ENCODE measurements around the gene THPO.
"Not testable (repeated sequence)": the region's sequence is repeated elsewhere in the genome, so short reads cannot be mapped to it uniquely, and the experiment has no call there.

The THPO gene

GRCh38 chr3:184344579-184345316, 33.3 kb downstream of the THPO start:
- H3K9me3 ChIP-seq (ENCODE audit: control insufficient read depth, low read depth, low read length), result no peaks in the 10 kb centered on the region
- H3K4me1 ChIP-seq (ENCODE audit: control insufficient read depth, low read depth, low read length), result peaks cover 4% of the 10 kb centered on the region
- H3K36me3 ChIP-seq (ENCODE audit: control insufficient read depth, low read depth, low read length), result peaks cover 7% of the 10 kb centered on the region
- H3K27me3 ChIP-seq (ENCODE audit: control insufficient read depth, insufficient read depth, low read length), result no peaks in the 10 kb centered on the region
- H3K27ac ChIP-seq (ENCODE audit: low read length), result no peak overlapping the region
- H3K9ac ChIP-seq (ENCODE audit: low read length), result no peak overlapping the region
- H3K4me3 ChIP-seq (ENCODE audit: low read length), result no peak overlapping the region

- Histone ChIP-seq H3K4me3 (ENCODE audit: low read length) (no peak overlapping the region), H3K4me1 (ENCODE audit: control insufficient read depth, low read depth, low read length) (peaks cover 9% of the 10 kb centered on the region), H3K36me3 (ENCODE audit: control insufficient read depth, low read depth, low read length) (peaks cover 7% of the 10 kb centered on the region), H3K9me3 (ENCODE audit: control insufficient read depth, low read depth, low read length) (no peaks in the 10 kb centered on the region), H3K9ac (ENCODE audit: low read length) (no peak overlapping the region), H3K27ac (ENCODE audit: low read length) (no peak overlapping the region), H3K27me3 (ENCODE audit: control insufficient read depth, insufficient read depth, low read length) (no peaks in the 10 kb centered on the region)
Measured at GRCh38 chr3:184343200-184343876, 34.7 kb downstream of the THPO start.

- no peak overlapping the region for H3K27ac ChIP-seq (ENCODE audit: low read length)
- no peaks in the 10 kb centered on the region for H3K27me3 ChIP-seq (ENCODE audit: control insufficient read depth, insufficient read depth, low read length)
- H3K4me3 ChIP-seq (ENCODE audit: low read length), result no peak overlapping the region
- H3K9me3 ChIP-seq (ENCODE audit: control insufficient read depth, low read depth, low read length), result no peaks in the 10 kb centered on the region
- peaks cover 7% of the 10 kb centered on the region for H3K36me3 ChIP-seq (ENCODE audit: control insufficient read depth, low read depth, low read length)
- H3K9ac ChIP-seq (ENCODE audit: low read length), result no peak overlapping the region
- H3K4me1 ChIP-seq (ENCODE audit: control insufficient read depth, low read depth, low read length), result peaks cover 16% of the 10 kb centered on the region
Measured at GRCh38 chr3:184341925-184342324, 36.1 kb downstream of the THPO start.

GRCh38 chr3:184339451-184340135, 38.4 kb downstream of the THPO start:
- H3K4me3 ChIP-seq (ENCODE audit: low read length); H3K27ac ChIP-seq (ENCODE audit: low read length); H3K27me3 ChIP-seq (ENCODE audit: control insufficient read depth, insufficient read depth, low read length); H3K36me3 ChIP-seq (ENCODE audit: control insufficient read depth, low read depth, low read length); H3K9me3 ChIP-seq (ENCODE audit: control insufficient read depth, low read depth, low read length); H3K9ac ChIP-seq (ENCODE audit: low read length): not testable (repeated sequence)
- peaks cover 21% of the 10 kb centered on the region for H3K4me1 ChIP-seq (ENCODE audit: control insufficient read depth, low read depth, low read length)

GRCh38 chr3:184339001-184339400, 39.0 kb downstream of the THPO start:
- no peak overlapping the region for H3K9ac ChIP-seq (ENCODE audit: low read length)
- peak overlapping the region; percentile 45 for H3K4me3 ChIP-seq (ENCODE audit: low read length)
- H3K4me1 ChIP-seq (ENCODE audit: control insufficient read depth, low read depth, low read length), result peaks cover 21% of the 10 kb centered on the region
- H3K36me3 ChIP-seq (ENCODE audit: control insufficient read depth, low read depth, low read length), result peaks cover 15% of the 10 kb centered on the region
- no peak overlapping the region for H3K27ac ChIP-seq (ENCODE audit: low read length)
- no peaks in the 10 kb centered on the region for H3K9me3 ChIP-seq (ENCODE audit: control insufficient read depth, low read depth, low read length)
- no peaks in the 10 kb centered on the region for H3K27me3 ChIP-seq (ENCODE audit: control insufficient read depth, insufficient read depth, low read length)

- Histone ChIP-seq H3K9ac (ENCODE audit: low read length) (peak overlapping the region; percentile 52), H3K4me1 (ENCODE audit: control insufficient read depth, low read depth, low read length) (peaks cover 21% of the 10 kb centered on the region), H3K36me3 (ENCODE audit: control insufficient read depth, low read depth, low read length) (peaks cover 20% of the 10 kb centered on the region), H3K4me3 (ENCODE audit: low read length) (peak overlapping the region; percentile 45), H3K27ac (ENCODE audit: low read length) (no peak overlapping the region), H3K27me3 (ENCODE audit: control insufficient read depth, insufficient read depth, low read length) (no peaks in the 10 kb centered on the region), H3K9me3 (ENCODE audit: control insufficient read depth, low read depth, low read length) (no peaks in the 10 kb centered on the region)
Measured at GRCh38 chr3:184338511-184338945, 39.5 kb downstream of the THPO start.

GRCh38 chr3:184337981-184338380, 40.0 kb downstream of the THPO start:
- no peaks in the 10 kb centered on the region for H3K27me3 ChIP-seq (ENCODE audit: control insufficient read depth, insufficient read depth, low read length)
- H3K4me1 ChIP-seq (ENCODE audit: control insufficient read depth, low read depth, low read length), result peaks cover 21% of the 10 kb centered on the region
- peak overlapping the region; percentile 45 for H3K4me3 ChIP-seq (ENCODE audit: low read length)
- peak overlapping the region; percentile 52 for H3K9ac ChIP-seq (ENCODE audit: low read length)
- H3K36me3 ChIP-seq (ENCODE audit: control insufficient read depth, low read depth, low read length), result peaks cover 25% of the 10 kb centered on the region
- H3K27ac ChIP-seq (ENCODE audit: low read length), result no peak overlapping the region
- no peaks in the 10 kb centered on the region for H3K9me3 ChIP-seq (ENCODE audit: control insufficient read depth, low read depth, low read length)

GRCh38 chr3:184337399-184337714, 40.6 kb downstream of the THPO start, which contains the start of gene FAM131A:
Gene FAM131A (plus strand): TSS chr3:184337600. CDS start chr3:184337631, 31 bp downstream.
- Histone ChIP-seq H3K36me3 (ENCODE audit: control insufficient read depth, low read depth, low read length) (peaks cover 25% of the 10 kb centered on the region), H3K9ac (ENCODE audit: low read length) (peak within 1 kb of the TSS; percentile 72), H3K9me3 (ENCODE audit: control insufficient read depth, low read depth, low read length) (no peaks in the 10 kb centered on the region), H3K27me3 (ENCODE audit: control insufficient read depth, insufficient read depth, low read length) (no peaks in the 10 kb centered on the region), H3K4me1 (ENCODE audit: control insufficient read depth, low read depth, low read length) (peaks cover 21% of the 10 kb centered on the region), H3K4me3 (ENCODE audit: low read length) (peak within 1 kb of the TSS; percentile 79), H3K27ac (ENCODE audit: low read length) (no peak within 1 kb of the TSS)

DNA sequence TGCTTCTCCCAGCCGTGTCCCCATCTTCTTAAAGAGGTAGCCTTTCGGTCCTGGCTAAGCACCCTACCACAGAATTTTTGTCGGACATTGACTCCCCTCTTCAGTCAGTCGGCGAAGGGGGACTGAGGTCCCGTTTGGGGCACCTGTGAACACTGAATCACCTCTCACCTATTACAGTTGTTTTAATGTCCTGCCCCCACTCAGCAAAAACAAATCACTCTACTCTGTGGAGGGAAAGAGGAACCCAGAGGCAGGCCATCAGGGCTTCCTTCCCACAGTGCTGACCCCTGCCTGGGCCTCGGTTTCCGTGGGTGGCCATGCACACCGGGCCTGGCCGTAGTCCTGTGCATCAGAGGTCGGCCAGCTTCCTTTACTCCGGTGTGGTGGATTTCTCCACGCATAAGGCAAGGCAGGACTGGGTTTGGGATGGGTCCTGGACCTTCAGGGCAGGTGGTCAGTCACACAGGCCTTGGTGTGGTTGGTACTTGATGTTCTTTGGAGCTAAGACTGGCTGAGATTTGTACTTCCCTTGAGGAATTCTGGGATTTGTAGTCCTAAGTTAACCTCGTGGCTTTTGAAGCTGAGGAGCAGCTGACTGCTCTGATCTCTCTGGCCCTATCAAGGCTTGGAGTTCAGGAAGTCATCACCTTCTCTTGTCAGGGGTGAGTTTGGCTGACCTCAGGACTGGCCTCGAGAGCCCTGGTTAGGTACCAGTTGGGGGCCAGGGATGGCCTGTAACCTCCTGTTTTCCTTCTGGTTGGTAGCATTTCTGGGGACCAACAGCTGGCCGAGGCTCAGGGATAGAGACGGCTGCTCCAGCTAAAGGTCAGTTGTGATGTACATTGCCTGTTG, 41.2 kb downstream of the THPO start:
- no peaks in the 10 kb centered on the region for H3K9me3 ChIP-seq (ENCODE audit: control insufficient read depth, low read depth, low read length)
- peaks cover 21% of the 10 kb centered on the region for H3K4me1 ChIP-seq (ENCODE audit: control insufficient read depth, low read depth, low read length)

DNA sequence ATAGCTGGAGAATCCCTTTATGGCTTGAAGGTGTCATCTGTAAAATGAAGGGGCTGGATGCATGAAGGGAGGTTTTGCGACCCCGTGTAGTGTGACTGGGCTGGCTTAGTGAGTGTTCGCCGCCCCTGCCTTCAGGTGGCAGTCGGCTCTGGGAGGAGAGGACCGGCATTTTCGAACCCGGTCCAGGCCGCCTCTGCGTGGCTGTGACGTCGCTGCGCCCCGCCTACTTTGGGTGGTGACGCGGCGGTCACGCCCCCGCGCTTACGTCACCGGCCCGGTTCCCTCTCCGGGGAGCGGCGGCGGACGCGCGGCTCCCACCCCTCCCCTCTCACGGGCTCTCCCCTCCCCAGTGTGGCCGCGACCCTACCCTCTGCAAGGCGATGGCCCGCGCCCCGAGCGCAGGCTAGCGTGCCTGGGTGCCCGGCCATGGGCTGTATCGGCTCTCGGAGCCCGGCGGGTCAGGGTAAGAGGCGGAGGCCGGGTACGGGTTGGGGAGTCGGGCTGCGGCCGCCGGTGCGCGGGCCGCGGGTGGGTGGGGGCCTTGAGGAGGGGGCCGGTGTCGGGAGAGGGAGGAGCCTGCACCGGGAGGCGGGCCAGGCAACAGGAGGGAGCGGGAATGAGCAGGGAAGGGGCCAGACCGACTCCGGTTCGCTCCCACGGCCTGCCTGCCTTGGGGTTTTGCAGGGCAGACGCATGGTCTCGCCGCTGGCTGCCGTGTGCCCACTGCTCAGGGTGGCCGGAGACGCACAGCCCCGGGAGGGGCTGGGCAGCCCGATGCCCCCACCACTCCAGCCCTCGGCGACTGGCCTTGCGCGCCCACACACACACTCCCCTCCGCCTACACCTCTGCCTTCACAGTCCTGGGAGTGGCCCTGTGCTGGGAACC, 42.1 kb downstream of the THPO start:
- peak overlapping the region; percentile 29 for H3K27ac ChIP-seq (ENCODE audit: low read length)
- H3K9ac ChIP-seq (ENCODE audit: low read length), result peak overlapping the region; percentile 72

More for the DNA sequence above, 41.2 kb downstream of the THPO start:
- peak overlapping the region; percentile 72 for H3K9ac ChIP-seq (ENCODE audit: low read length)
- peak overlapping the region; percentile 79 for H3K4me3 ChIP-seq (ENCODE audit: low read length)
- peak overlapping the region; percentile 19 for H3K27ac ChIP-seq (ENCODE audit: low read length)
- no peaks in the 10 kb centered on the region for H3K27me3 ChIP-seq (ENCODE audit: control insufficient read depth, insufficient read depth, low read length)
- H3K36me3 ChIP-seq (ENCODE audit: control insufficient read depth, low read depth, low read length), result peaks cover 30% of the 10 kb centered on the region

More for the DNA sequence above, 42.1 kb downstream of the THPO start:
- peaks cover 38% of the 10 kb centered on the region for H3K36me3 ChIP-seq (ENCODE audit: control insufficient read depth, low read depth, low read length)
- peaks cover 21% of the 10 kb centered on the region for H3K4me1 ChIP-seq (ENCODE audit: control insufficient read depth, low read depth, low read length)
- H3K4me3 ChIP-seq (ENCODE audit: low read length), result peak overlapping the region; percentile 79
- H3K27me3 ChIP-seq (ENCODE audit: control insufficient read depth, insufficient read depth, low read length), result no peaks in the 10 kb centered on the region
- H3K9me3 ChIP-seq (ENCODE audit: control insufficient read depth, low read depth, low read length), result no peaks in the 10 kb centered on the region
